H1 (cell line): ENCODE results near the gene COL8A2. TPM values are rescaled to one million over a fixed set of nuclear protein-coding genes. Genes with fewer than 3 reads are reported as not detected.
A peak's percentile ranks its signal among the peaks of the same experiment; 100 is the strongest.

ENCODE experiments used
- CTCF ChIA-PET: fragments of 300-600 bp; sonication (Branson Sonifier 250); formaldehyde crosslinking; loops from one replicate; lab custom pipeline; 2021; ENCODE audit not compliant: partially characterized antibody; lab: Charles Lee
- POLR2A ChIA-PET: fragments of 300-600 bp; sonication (Branson Sonifier 250); formaldehyde crosslinking; loops from one replicate; lab custom pipeline; 2021; ENCODE audit warnings: inconsistent platforms; ENCODE audit not compliant: partially characterized antibody; lab: Charles Lee
- DNase-seq, 2 experiments: peaks; one replicate each; pipeline versions ENCODE4 v3.0.0 to v3.0.0-alpha.2; 2010 to 2022; ENCODE audit warnings: low spot score in 2 of 2, low read depth in 1 of 2, mixed read lengths in 1 of 2
- FAIRE-seq: peaks from 2 replicates; lab custom pipeline; 2011; peaks lifted over from hg19 to GRCh38; lab: Jason Lieb, UNC
- H2AFZ ChIP-seq: 2 replicates; pipeline ENCODE4 v1.8.1; 2012; ENCODE audit warnings: low read length, inconsistent platforms
- H2AK5ac ChIP-seq: 2 replicates; pipeline ENCODE4 v1.6.1; 2013; ENCODE audit warnings: low read depth, low read length
- H2BK120ac ChIP-seq: replicated peaks from 2 replicates; pipeline ENCODE3; 2013; ENCODE audit warnings: low read depth, low read length, inconsistent platforms
- H2BK12ac ChIP-seq: 2 replicates; pipeline ENCODE4 v1.6.1; 2013; ENCODE audit warnings: low read depth, low read length
- H2BK15ac ChIP-seq: 2 replicates; pipeline ENCODE4 v1.6.1; 2013; ENCODE audit warnings: low read length
- H2BK20ac ChIP-seq: 2 replicates; pipeline ENCODE4 v1.6.1; 2013; ENCODE audit warnings: low read length
- H2BK5ac ChIP-seq: 2 replicates; pipeline ENCODE4 v1.6.1; 2013; ENCODE audit warnings: low read depth, low read length
- H3K14ac ChIP-seq: 2 replicates; pipeline ENCODE4 v1.6.1; 2013; ENCODE audit warnings: inconsistent platforms; ENCODE audit not compliant: insufficient read length
- H3K18ac ChIP-seq: 2 replicates; pipeline ENCODE4 v1.6.1; 2013; ENCODE audit warnings: low read length; ENCODE audit errors: extremely low read depth
- H3K23ac ChIP-seq: 2 replicates; pipeline ENCODE4 v1.6.1; 2013; ENCODE audit warnings: inconsistent platforms; ENCODE audit not compliant: insufficient read length
- H3K23me2 ChIP-seq: 2 replicates; pipeline ENCODE4 v1.6.1; 2013; ENCODE audit warnings: low read depth, low read length
- H3K27ac ChIP-seq: 2 replicates; pipeline ENCODE4 v1.6.1; 2011; ENCODE audit warnings: low read depth, low read length, inconsistent platforms
- H3K27me3 ChIP-seq, 4 experiments: replicated peaks in 1 of 4; 1 replicate in 1 of 4; 2 replicates in 3 of 4; pipeline versions ENCODE4 v1.6.1 to v1.8.1; 2011 to 2013; ENCODE audit warnings: low read length in 3 of 4, mild to moderate bottlenecking in 3 of 4, inconsistent platforms in 2 of 4, mixed read lengths in 2 of 4, moderate library complexity in 1 of 4; ENCODE audit not compliant: control insufficient read depth in 3 of 4, insufficient read depth in 3 of 4; ENCODE audit errors: extremely low read depth in 1 of 4
- H3K36me3 ChIP-seq, 4 experiments: 2 replicates each; pipeline versions ENCODE4 v1.6.1 to v1.8.1; 2011 to 2013; ENCODE audit warnings: mild to moderate bottlenecking in 4 of 4, low read length in 3 of 4, moderate library complexity in 2 of 4, control low read depth in 1 of 4, inconsistent platforms in 1 of 4; ENCODE audit not compliant: insufficient read depth in 4 of 4, control insufficient read depth in 2 of 4
- H3K4ac ChIP-seq: replicated peaks from 2 replicates; pipeline ENCODE3; 2013; ENCODE audit warnings: low read length, low read depth, mixed read lengths, inconsistent platforms; ENCODE audit not compliant: insufficient read length
- H3K4me1 ChIP-seq, 4 experiments: replicated peaks in 1 of 4; 1 replicate in 1 of 4; 2 replicates in 3 of 4; pipeline versions ENCODE4 v1.6.1 to v1.8.1; 2011 to 2013; ENCODE audit warnings: low read length in 3 of 4, inconsistent platforms in 2 of 4, mixed read lengths in 1 of 4; ENCODE audit not compliant: insufficient read depth in 4 of 4, control insufficient read depth in 3 of 4
- H3K4me2 ChIP-seq, 2 experiments: 2 replicates each; pipeline versions ENCODE4 v1.6.1 to v1.8.1; 2011 to 2013; ENCODE audit warnings: low read depth in 2 of 2, low read length in 2 of 2, control low read depth in 1 of 2, inconsistent platforms in 1 of 2, mild to moderate bottlenecking in 1 of 2; ENCODE audit not compliant: insufficient read depth in 1 of 2
- H3K4me3 ChIP-seq, 4 experiments: fragments of 200-600, 300-600 bp in 1 of 4; sonication (generic), shearing (Covaris generic), sonication (Bioruptor Twin) in 1 of 4; 2 replicates each; pipeline versions ENCODE4 v1.5.1 to v1.8.1; 2011 to 2016; ENCODE audit warnings: low read length in 4 of 4, low read depth in 3 of 4, control low read depth in 2 of 4, inconsistent platforms in 2 of 4, mild to moderate bottlenecking in 2 of 4, mixed read lengths in 1 of 4, moderate library complexity in 1 of 4; ENCODE audit not compliant: insufficient read depth in 2 of 4; ENCODE audit errors: extremely low read depth in 1 of 4
- H3K56ac ChIP-seq: replicated peaks from 2 replicates; pipeline ENCODE3; 2013; ENCODE audit warnings: low read depth, mild to moderate bottlenecking, mixed read lengths, low read length, inconsistent platforms; ENCODE audit not compliant: insufficient read length
- H3K79me1 ChIP-seq: 2 replicates; pipeline ENCODE4 v1.6.1; 2013; ENCODE audit warnings: low read depth, low read length, control low read depth
- H3K79me2 ChIP-seq, 2 experiments: 2 replicates each; pipeline versions ENCODE4 v1.6.1 to v1.8.1; 2012 to 2013; ENCODE audit warnings: low read length in 2 of 2, mild to moderate bottlenecking in 2 of 2, inconsistent platforms in 1 of 2; ENCODE audit not compliant: insufficient read depth in 2 of 2, control insufficient read depth in 1 of 2
- H3K9ac ChIP-seq, 4 experiments: replicated peaks in 1 of 4; 1 replicate in 1 of 4; 2 replicates in 3 of 4; pipeline versions ENCODE4 v1.6.1 to v1.8.1; 2011 to 2013; ENCODE audit warnings: low read depth in 3 of 4, low read length in 3 of 4, control low read depth in 2 of 4, mild to moderate bottlenecking in 2 of 4, moderate library complexity in 2 of 4, inconsistent platforms in 1 of 4; ENCODE audit errors: extremely low read depth in 1 of 4
- H3K9me3 ChIP-seq, 2 experiments: 2 replicates each; pipeline versions ENCODE4 v1.6.1 to v1.8.1; 2012 to 2013; ENCODE audit warnings: mild to moderate bottlenecking in 2 of 2, moderate library complexity in 2 of 2, control low read depth in 1 of 2, inconsistent platforms in 1 of 2, low read depth in 1 of 2, low read length in 1 of 2, mixed read lengths in 1 of 2; ENCODE audit not compliant: insufficient read depth in 2 of 2
- H4K20me1 ChIP-seq, 2 experiments: replicated peaks in 1 of 2; 2 replicates each; pipeline versions ENCODE3 to v1.8.1; 2011 to 2013; ENCODE audit warnings: inconsistent platforms in 2 of 2, low read length in 2 of 2, mild to moderate bottlenecking in 1 of 2; ENCODE audit not compliant: insufficient read depth in 2 of 2, control insufficient read depth in 1 of 2
- H4K5ac ChIP-seq: 2 replicates; pipeline ENCODE4 v1.6.1; 2013; ENCODE audit warnings: low read length, low read depth, mixed read lengths, inconsistent platforms; ENCODE audit not compliant: insufficient read length
- H4K8ac ChIP-seq: 2 replicates; pipeline ENCODE4 v1.8.0; 2013; ENCODE audit warnings: mild to moderate bottlenecking, moderate library complexity, low read length, inconsistent platforms; ENCODE audit not compliant: insufficient read depth; ENCODE audit errors: extremely low read depth
- H4K91ac ChIP-seq: replicated peaks from 2 replicates; pipeline ENCODE3; 2013; ENCODE audit warnings: low read length, mixed read lengths, inconsistent platforms; ENCODE audit not compliant: insufficient read length
- CEBPB ChIP-seq: IDR thresholded peaks from 2 replicates; pipeline ENCODE4 v1.6.1; 2012; ENCODE audit warnings: low read depth, low read length
- TAF1 ChIP-seq: IDR thresholded peaks from 2 replicates; pipeline ENCODE4 v1.6.1; 2011; ENCODE audit warnings: mild to moderate bottlenecking, low read depth, low read length
- YY1 ChIP-seq: IDR thresholded peaks from 2 replicates; pipeline ENCODE4 v1.6.1; 2011; ENCODE audit warnings: low read depth, mild to moderate bottlenecking, low read length
- WGBS, 2 experiments: shearing (Covaris generic) in 1 of 2; methylation state at CpG; one replicate each; pipeline versions ENCODE4 v1.1.6 to v1.1.7; 2013 to 2015; ENCODE audit warnings: low lambda C conversion rate in 2 of 2, mixed read lengths in 2 of 2, inconsistent platforms in 1 of 2, low coverage in 1 of 2, missing lambda C conversion rate in 1 of 2; ENCODE audit not compliant: insufficient replicate concordance in 2 of 2, insufficient coverage in 1 of 2, insufficient read length in 1 of 2; ENCODE audit errors: extremely low coverage in 1 of 2, missing lambda C conversion rate in 1 of 2; 5-methylcytosine and 5-hydroxymethylcytosine counted together
- polyA plus RNA-seq, 7 experiments: library from polyadenylated mRNA; depleted of rRNA in 3 of 7; stranded (reverse) in 5 of 7; unstranded in 2 of 7; fragments of >200 nt in 5 of 7; fragments of 200-250 nt in 2 of 7; gene quantifications; 1 replicate in 5 of 7; 2 replicates in 1 of 7; 4 replicates in 1 of 7; pipeline versions ENCODE4 v1.2.1 to v1.2.3, GENCODE V29; 2011 to 2013; ENCODE audit warnings: missing spikeins in 2 of 7, mixed read lengths in 2 of 7
- total RNA-seq: library from RNA; stranded (reverse); fragmentation: NEBNext Ultra II Directional; extraction: Animal tissue kit (Norgen Biotek cat#: 25700); gene quantifications from 2 replicates; pipeline ENCODE4 v1.2.1, GENCODE V29; 2021

Gene COL8A2
- total and polyA plus RNA-seq, 2 of the 8 experiments (the other 6 are each of a cell fraction or from before 2014, with no cell fraction given) = 2.1 to 2.8 TPM

DNA sequence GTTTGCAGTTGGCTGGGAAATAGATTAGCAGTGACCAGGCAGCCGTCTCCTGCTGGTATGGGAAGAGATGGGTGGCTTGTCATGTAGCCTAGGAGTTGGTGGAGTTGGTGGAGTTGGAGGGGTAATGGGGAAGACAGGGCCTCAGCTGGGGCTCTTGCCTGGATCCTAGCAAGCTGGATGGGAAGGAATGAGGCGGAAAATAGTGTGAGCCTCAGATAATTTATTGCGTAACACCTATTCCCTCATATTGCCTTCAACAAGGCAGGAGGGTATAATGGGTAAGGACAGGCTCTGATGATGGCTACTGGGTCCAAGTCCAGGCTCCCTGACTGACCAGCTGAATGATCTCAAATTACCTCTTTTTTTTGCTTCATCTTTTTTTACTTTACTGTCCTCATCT is 43.5 kb upstream of the COL8A2 start:
- H3K4me3 ChIP-seq = no peak overlapping the region
- no peaks in the 10 kb centered on the region for H3K4me1 ChIP-seq
- no peaks in the 10 kb centered on the region; the same call in 1 of the 2 replicates for H3K79me1 ChIP-seq
- POLR2A ChIA-PET = no interaction called here
- no peak overlapping the region for H4K91ac ChIP-seq
- H3K56ac ChIP-seq = no peak overlapping the region
- no peak overlapping the region for H3K14ac ChIP-seq
- no peak overlapping the region for H2AK5ac ChIP-seq
- H2BK5ac ChIP-seq = no peak overlapping the region
- peaks cover 3 to 26% of the 10 kb centered on the region in 2 experiments for H4K20me1 ChIP-seq
- no peak overlapping the region for H4K8ac ChIP-seq
- no peak overlapping the region for H2BK120ac ChIP-seq
- H3K23me2 ChIP-seq = no peaks in the 10 kb centered on the region
- H3K18ac ChIP-seq = no peak overlapping the region
- DNase-seq (no peak), FAIRE-seq (no peak)
- H2BK20ac ChIP-seq = no peak overlapping the region
- no peak overlapping the region for H4K5ac ChIP-seq
- no peaks in the 10 kb centered on the region for H3K9me3 ChIP-seq
- no peak overlapping the region for H3K23ac ChIP-seq
- CTCF ChIA-PET = interaction anchor here (1.1 to 17.6 kb wide), 3 partner anchors 15 to 41 kb away, joined by 5 to 233 read pairs (median 162); partner anchors contain the start of genes MAP7D1 and TRAPPC3
- H3K27ac ChIP-seq = no peak overlapping the region
- no peak overlapping the region for H2AFZ ChIP-seq
- H3K9ac ChIP-seq = no peak overlapping the region
- peaks cover 7 to 21% (median 12%) of the 10 kb centered on the region in 4 experiments; a peak in 6 of 8 replicates for H3K36me3 ChIP-seq
- H3K4ac ChIP-seq = no peak overlapping the region
- no peak overlapping the region for H3K4me2 ChIP-seq
- no peak overlapping the region for H2BK12ac ChIP-seq
- no peaks in the 10 kb centered on the region for H3K27me3 ChIP-seq
- no peak overlapping the region for H2BK15ac ChIP-seq
- WGBS, 2 experiments = 88% methylated on average over 3 of the region's 3 CpGs; no CpG with 5 or more reads in 1 of the 2 experiments
- TF ChIP-seq TAF1 = no peak
- TF ChIP-seq CEBPB = peak; percentile 80; the same call in 1 of the 2 replicates
- no peak for TF ChIP-seq YY1
- H3K79me2 ChIP-seq = 0 out of 4 replicates have a peak, but pooled peaks cover 0 to 3% of the 10 kb centered on the region in 2 experiments
